GM19023 (cell line): Measurements from ENCODE around the gene PDGFC.

Experiments
- ATAC-seq: cut with Tn5 transposase; IDR thresholded peaks from one replicate; pipeline ENCODE4 v1.9.1; 2021; ENCODE audit warnings: mild to moderate bottlenecking, moderate library complexity; ENCODE audit not compliant: unreplicated experiment

The PDGFC gene

GRCh38 chr4:156971676-156972378 lies at the start of gene PDGFC:
Gene PDGFC (minus strand): TSS chr4:156971799. CDS start chr4:156970903, 896 bp downstream.
- no peak for ATAC-seq

GRCh38 chr4:157020882-157021281 lies 49.3 kb upstream of the PDGFC start:
- no peak for ATAC-seq

DNA sequence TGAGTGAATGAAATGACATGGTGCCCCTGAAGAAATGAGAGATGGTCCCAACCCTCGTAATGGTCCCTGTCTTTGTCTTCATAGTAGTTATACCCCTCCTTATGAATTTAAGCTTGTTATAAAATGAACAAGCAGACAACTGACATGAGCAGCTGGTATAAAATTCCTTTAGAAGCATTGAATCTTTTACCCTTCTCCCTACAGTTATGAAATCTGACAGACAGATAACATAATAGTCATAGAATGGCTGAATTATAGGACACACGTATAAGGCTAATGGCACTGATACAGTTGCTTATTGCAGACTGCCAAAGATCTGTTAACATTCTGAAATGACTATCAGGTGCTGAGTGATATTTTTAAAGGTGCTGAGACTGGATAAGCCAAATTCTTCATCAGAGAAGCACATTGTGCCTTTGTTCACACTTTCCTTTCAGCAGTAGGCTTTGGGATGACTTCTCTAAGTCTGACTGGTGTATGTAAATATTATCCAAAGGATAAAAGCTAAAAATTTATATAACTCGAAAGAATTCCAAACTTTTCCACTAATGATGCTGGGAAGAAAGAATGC lies 47.4 kb upstream of the PDGFC start:
- ATAC-seq, result no peak

DNA sequence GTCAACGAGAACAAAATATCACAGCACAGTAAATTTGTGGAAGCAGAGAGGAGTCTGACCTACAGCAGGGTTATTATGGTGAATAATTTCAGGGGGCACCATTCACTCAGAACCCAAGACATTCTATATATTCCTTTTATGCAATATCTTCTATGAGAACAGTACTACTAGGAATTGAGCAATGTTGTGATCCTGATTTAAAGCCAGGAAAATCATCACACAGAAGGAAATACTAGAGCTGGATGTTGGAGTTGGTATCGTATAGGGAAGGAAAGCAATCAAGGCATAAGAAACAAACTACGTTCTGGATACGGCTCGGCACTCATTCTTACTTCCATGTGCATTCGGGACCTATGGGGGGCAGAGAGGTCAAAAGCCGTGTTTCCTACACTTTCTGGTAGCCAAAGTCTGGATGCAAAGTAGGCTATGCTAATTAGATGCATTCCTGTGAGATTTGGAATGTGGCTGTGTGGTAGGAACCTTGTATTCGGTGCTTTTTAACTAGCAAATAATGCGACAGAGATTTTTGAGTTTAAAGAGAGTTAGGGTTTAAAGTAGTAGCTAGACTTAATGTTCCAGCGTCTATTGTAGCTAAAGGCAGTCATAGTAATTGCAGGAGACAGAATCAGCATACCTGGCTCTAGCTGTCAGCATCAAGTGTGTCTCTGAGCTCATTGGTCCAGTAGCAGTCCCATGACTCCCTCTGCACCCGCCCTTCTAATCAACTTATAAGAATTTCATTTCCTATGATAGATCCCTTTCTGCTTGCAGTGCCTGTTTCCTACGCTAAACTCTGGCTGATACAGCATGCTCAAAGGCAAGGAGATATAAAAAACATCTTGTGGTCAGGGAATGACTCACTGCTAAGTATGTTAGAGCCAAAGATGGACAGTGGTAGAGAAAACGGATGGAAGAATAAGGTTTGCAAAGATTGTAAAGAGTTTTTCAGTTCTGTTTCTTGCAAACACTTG lies 43.3 kb upstream of the PDGFC start:
- no peak for ATAC-seq

DNA sequence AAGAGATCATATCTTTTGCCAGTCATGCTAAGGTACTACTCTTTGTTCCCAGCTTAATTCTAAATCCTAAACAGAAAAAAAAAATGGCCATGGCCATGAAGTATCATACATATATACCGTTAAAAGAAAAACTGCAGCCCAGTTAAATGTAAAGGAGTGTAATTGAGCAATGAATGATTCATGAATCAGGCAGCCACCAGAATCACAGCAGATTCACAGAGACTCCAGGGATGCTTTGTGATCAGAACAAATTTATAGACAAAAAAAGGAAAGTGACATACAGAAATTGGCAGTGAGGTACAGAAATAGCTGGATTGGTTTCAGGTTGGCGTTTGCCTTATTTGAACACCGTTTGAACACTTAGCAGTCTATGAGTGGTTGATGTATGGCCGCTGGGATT lies 42.1 kb upstream of the PDGFC start:
- ATAC-seq, result no peak

DNA sequence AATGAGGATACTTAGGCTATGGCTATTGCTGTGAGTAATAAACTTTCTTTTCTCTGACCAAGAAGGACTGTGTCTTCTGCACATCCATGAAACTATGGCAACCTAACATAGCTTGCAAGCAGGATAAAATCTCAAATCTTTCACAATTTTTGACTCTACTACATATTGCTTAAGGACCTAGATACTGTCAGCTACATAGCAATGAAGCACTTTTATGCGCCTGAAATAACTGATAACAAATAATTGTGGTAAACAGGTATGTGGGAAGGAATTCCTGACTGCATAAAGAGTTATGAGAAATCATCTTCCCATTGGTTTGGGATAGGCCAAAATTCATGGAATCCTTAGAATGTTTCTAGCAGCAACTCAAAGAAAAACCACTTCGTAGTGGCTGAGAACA lies 41.2 kb upstream of the PDGFC start:
- ATAC-seq, result no peak

- no peak for ATAC-seq
Measured at GRCh38 chr4:157012296-157012695, 40.7 kb upstream of the PDGFC start.

DNA sequence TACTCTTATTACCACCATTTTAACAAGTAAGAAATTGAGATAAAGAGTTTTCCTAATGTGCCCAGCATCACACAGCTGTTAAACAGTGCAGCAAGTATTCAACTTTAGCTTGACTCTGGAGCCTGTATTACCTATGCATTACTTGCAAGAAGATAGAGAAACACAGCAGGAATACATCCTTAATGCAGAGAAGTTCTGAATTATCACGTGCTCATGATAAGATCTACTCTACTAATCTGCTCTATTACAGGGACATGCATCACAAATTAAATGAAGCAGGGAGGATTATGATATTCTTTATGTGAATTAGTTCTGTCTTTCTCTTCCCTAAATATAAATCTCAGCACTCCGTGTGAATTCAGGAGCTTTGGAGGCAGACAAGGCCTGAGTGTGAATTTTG lies 39.0 kb upstream of the PDGFC start:
- no peak for ATAC-seq

GRCh38 chr4:157005831-157006230 lies 34.2 kb upstream of the PDGFC start:
- ATAC-seq, result no peak

GRCh38 chr4:157005193-157005592 lies 33.6 kb upstream of the PDGFC start:
- no peak for ATAC-seq

- no peak for ATAC-seq
Measured at GRCh38 chr4:157004279-157005161, 32.9 kb upstream of the PDGFC start.

- no peak for ATAC-seq
Measured at GRCh38 chr4:156999175-156999517, 27.5 kb upstream of the PDGFC start.

DNA sequence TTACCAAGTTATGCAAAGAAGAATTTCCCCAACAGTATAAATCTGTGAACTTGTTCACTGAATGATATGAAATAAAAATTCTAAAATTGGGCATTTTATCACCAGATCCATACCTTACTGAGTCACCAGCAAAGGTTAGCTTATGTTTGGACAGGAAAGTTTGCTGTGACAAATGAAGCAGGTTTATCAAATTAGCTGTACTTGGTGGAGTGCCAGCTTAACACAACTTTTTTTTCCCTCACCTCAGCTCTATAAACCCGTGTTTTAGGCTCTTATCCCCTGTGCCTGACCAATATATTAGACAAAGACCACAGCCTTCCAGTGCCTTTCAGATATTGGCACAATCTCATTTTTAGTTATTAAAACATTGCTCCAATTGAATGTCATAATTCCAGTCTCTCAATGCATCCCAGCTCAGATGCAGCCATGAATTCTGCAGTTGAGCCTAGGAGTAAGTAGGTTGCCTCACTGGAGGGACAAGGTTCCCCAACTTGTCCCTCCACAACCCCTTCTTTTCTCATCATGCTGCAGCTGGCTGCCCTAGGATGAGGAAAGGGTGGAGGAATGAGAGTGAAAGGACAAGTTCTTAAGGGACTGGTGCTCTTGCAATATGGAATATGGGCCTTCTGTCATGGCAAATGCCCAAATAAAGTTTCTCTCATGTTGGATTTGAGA lies 27.0 kb upstream of the PDGFC start:
- ATAC-seq, result no peak

GRCh38 chr4:156992943-156993342 lies 21.3 kb upstream of the PDGFC start:
- no peak for ATAC-seq

- no peak for ATAC-seq
Measured at GRCh38 chr4:156991161-156991560, 19.6 kb upstream of the PDGFC start.

- no peak for ATAC-seq
Measured at GRCh38 chr4:156983366-156983765, 11.8 kb upstream of the PDGFC start.

- no peak for ATAC-seq
Measured at GRCh38 chr4:156981262-156981769, 9.7 kb upstream of the PDGFC start.

GRCh38 chr4:156977435-156978160 lies 6.0 kb upstream of the PDGFC start:
- ATAC-seq, result no peak

DNA sequence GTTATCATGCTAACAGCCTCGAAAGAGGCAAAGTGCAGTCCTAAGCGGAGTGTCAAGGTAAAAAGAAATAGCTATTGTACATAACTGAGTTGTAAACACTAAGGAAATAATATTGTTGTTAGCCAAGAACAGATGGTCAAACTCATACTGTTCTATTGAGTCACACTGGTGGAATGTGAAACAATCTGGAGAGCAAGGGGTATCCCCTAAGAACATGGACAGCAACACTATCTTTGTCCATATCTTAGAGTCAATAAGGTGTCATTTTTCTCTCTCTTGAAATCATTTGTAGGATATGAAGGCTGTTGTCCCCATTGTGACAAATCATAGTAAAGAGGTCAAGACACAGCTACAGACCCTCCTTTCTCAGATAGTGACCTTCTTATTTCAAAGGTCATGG lies 4.5 kb upstream of the PDGFC start:
- ATAC-seq, result no peak
